Neural cell (in vitro differentiated cells): ENCODE results near the gene FCGR3A.
"Not testable (repeated sequence)": the region's sequence is repeated elsewhere in the genome, so short reads cannot be mapped to it uniquely, and the experiment has no call there.

Experiments
- CTCF ChIP-seq: fragments of 450-650 bp; IDR thresholded peaks from 2 replicates; pipeline ENCODE4 v1.5.1; 2014; ENCODE audit warnings: antibody characterized with exemption, mild to moderate bottlenecking, moderate library complexity; ENCODE audit not compliant: poor library complexity, severe bottlenecking
- EP300 ChIP-seq: fragments of 450-650 bp; conservative IDR thresholded peaks from 2 replicates; pipeline ENCODE4 v1.6.1; 2014; ENCODE audit warnings: antibody characterized with exemption, mild to moderate bottlenecking, moderate library complexity; ENCODE audit not compliant: poor library complexity, severe bottlenecking
- EZH2 ChIP-seq: fragments of 200-600, 300-800 bp; shearing (Covaris generic), sonication (generic); IDR thresholded peaks from 2 replicates; pipeline ENCODE4 v1.6.1; 2014; ENCODE audit warnings: antibody characterized with exemption, low read length, borderline replicate concordance, mild to moderate bottlenecking; ENCODE audit not compliant: insufficient read depth, poor library complexity, severe bottlenecking
- POLR2AphosphoS5 ChIP-seq: IDR thresholded peaks from 2 replicates; pipeline ENCODE4 v1.6.1; 2012
- REST ChIP-seq: IDR thresholded peaks from 2 replicates; pipeline ENCODE4 v1.6.1; 2012; ENCODE audit warnings: borderline replicate concordance
- SMC3 ChIP-seq: fragments of 450-650 bp; conservative IDR thresholded peaks from 2 replicates; pipeline ENCODE4 v1.6.1; 2014; ENCODE audit warnings: antibody characterized with exemption, mild to moderate bottlenecking, moderate library complexity; ENCODE audit not compliant: poor library complexity

GRCh38 chr1:161550942-161551341 is 1.3 kb upstream of the FCGR3A start:
- TF ChIP-seq REST, CTCF, EP300, POLR2AphosphoS5, SMC3, EZH2: not testable (repeated sequence)
